ENCODE results near the gene MMP28. TPM values are rescaled to one million over a fixed set of nuclear protein-coding genes. Genes with fewer than 3 reads are reported as not detected.

MMP28 gene
- total and polyA plus RNA-seq, 2 of the 4 experiments (the other 2 are of a cell fraction): 0.18 TPM; not detected in 1

- Histone ChIP-seq H2BK20ac (ENCODE audit: low read depth, low read length) (no peak overlapping the region), H2BK120ac (ENCODE audit: low read depth, low read length) (no peak overlapping the region), H2BK15ac (ENCODE audit: low read depth, low read length) (no peak overlapping the region), H3K4me2 (ENCODE audit: low read depth, low read length) (no peak overlapping the region), H3K14ac (replicated peaks; ENCODE audit: low read depth, low read length) (no peak overlapping the region), H3K23ac (ENCODE audit: low read depth, low read length) (no peak overlapping the region), H3K56ac (ENCODE audit: extremely low read depth, insufficient read depth, low read length) (no peak overlapping the region), H3K9ac (ENCODE audit: low read depth, low read length) (no peak overlapping the region), H4K20me1 (ENCODE audit: insufficient read depth, low read length) (no peaks in the 10 kb centered on the region), H3K18ac (ENCODE audit: low read depth, low read length) (no peak overlapping the region), H3K9me1 (ENCODE audit: insufficient read depth, low read length) (peaks cover 16% of the 10 kb centered on the region), H3K4me1 (ENCODE audit: control insufficient read depth, insufficient read depth, low read length) (peaks cover 26% of the 10 kb centered on the region), H2BK5ac (ENCODE audit: low read depth, low read length, poor library complexity, severe bottlenecking) (no peak overlapping the region), H4K5ac (ENCODE audit: low read depth, low read length) (no peak overlapping the region), H3K27me3 (ENCODE audit: control insufficient read depth, insufficient read depth, low read length) (peaks cover 28% of the 10 kb centered on the region), H4K91ac (ENCODE audit: insufficient read depth, low read depth, low read length) (no peak overlapping the region), H3K4ac (ENCODE audit: low read depth, low read length) (0 out of 2 replicates have a peak overlapping the region, but pooled peaks have one; percentile 14), H2AK5ac (ENCODE audit: low read depth, low read length) (no peak overlapping the region), H3K36me3 (ENCODE audit: control insufficient read depth, insufficient read depth, low read length) (no peaks in the 10 kb centered on the region), H3K79me1 (ENCODE audit: low read depth in 1 of 2, low read length in 2 of 2) (no peaks in the 10 kb centered on the region), H3K9me3 (ENCODE audit: control insufficient read depth, insufficient read depth, low read length) (no peaks in the 10 kb centered on the region), H2AK9ac (replicated peaks; ENCODE audit: low read depth, low read length, poor library complexity) (peak overlapping the region; percentile 26), H2AFZ (replicated peaks; ENCODE audit: low read length, poor library complexity) (no peak overlapping the region), H3K27ac (ENCODE audit: insufficient read depth, low read length) (no peak overlapping the region), H4K8ac (ENCODE audit: low read depth in 2 of 2, low read length in 2 of 2) (no peak overlapping the region), H3K4me3 (ENCODE audit: insufficient read depth, low read depth, low read length) (no peak overlapping the region)
- POLR2A ChIA-PET (ENCODE audit: unreplicated experiment): no interaction called here
- CTCF ChIA-PET: interaction anchor here (1.1 to 2.1 kb wide), 2 partner anchors 11 to 34 kb away, joined by 5 to 7 read pairs; partner anchors contain the start of gene TAF15
- in situ Hi-C loops (cut with MboI; ENCODE audit: low sequenced_read_pairs): no loop called here
- no peak for ATAC-seq (ENCODE audit: low read depth)
- intact Hi-C loops (cut with micrococcal nuclease): no loop called here
- dilution Hi-C loops (cut with HindIII; ENCODE audit: low sequenced_read_pairs, unreplicated experiment): no loop called here
- TF ChIP-seq RAD21 (IDR thresholded peaks at IDR 0.05; ENCODE audit: low read length) (no peak), MAFK (IDR thresholded peaks at IDR 0.05; ENCODE audit: low read depth, low read length) (no peak), CTCF (conservative IDR thresholded peaks at IDR 0.05; ENCODE audit: low read depth, low read length) (no peak), RCOR1 (IDR thresholded peaks at IDR 0.05; ENCODE audit: insufficient replicate concordance, low read length) (no peak), RFX5 (IDR thresholded peaks at IDR 0.05; ENCODE audit: low read depth, low read length) (no peak), SMC3 (IDR thresholded peaks at IDR 0.05; ENCODE audit: low read depth, low read length) (no peak)
- no CpG with 5 or more reads among the region's 5 CpGs for WGBS, 2 experiments (ENCODE audit: extremely low coverage in 2 of 2, insufficient read length in 1 of 2)
- DNase-seq: no peak
- BruUV-seq (replicated peaks): no TSS peak
Measured at GRCh38 chr17:35775039-35775438, 20.4 kb downstream of the MMP28 start.

All from IMR-90 (cell line).